Inflammatory macrophage treated with lipopolysaccharide for 1 hour (primary cell): ENCODE results near the gene CORO7.
"Not testable (repeated sequence)": the region's sequence is repeated elsewhere in the genome, so short reads cannot be mapped to it uniquely, and the experiment has no call there.

Source experiments
- DNase-seq, 2 donors: peaks; one replicate each; pipeline ENCODE4 v3.0.0-alpha.2; 2020 to 2022

The CORO7 gene

GRCh38 chr16:4350787-4351659 is 65.4 kb downstream of the CORO7 start, which contains the start of gene PAM16:
Gene PAM16, minus strand, starts transcription at chr16:4351321. Its CDS starts 87 bp downstream, at chr16:4351234.
- peak; percentile 92 to 99 for DNase-seq

- no peak for DNase-seq
Measured at GRCh38 chr16:4350365-4350786, 66.0 kb downstream of the CORO7 start.

GRCh38 chr16:4349332-4349731 is 67.1 kb downstream of the CORO7 start:
- DNase-seq, result no peak

GRCh38 chr16:4347765-4348509 is 68.5 kb downstream of the CORO7 start:
- no peak for DNase-seq

GRCh38 chr16:4347010-4347409 is 69.4 kb downstream of the CORO7 start:
- DNase-seq, result peak; percentile 80 to 86

- DNase-seq, result peak; percentile 49 to 71
Measured at GRCh38 chr16:4345836-4346781, 70.3 kb downstream of the CORO7 start.

GRCh38 chr16:4344983-4345835 is 71.2 kb downstream of the CORO7 start:
- DNase-seq, result no peak

GRCh38 chr16:4344300-4344982 is 72.0 kb downstream of the CORO7 start:
- not testable (repeated sequence) for DNase-seq

GRCh38 chr16:4342866-4343744 is 73.3 kb downstream of the CORO7 start:
- no peak for DNase-seq

GRCh38 chr16:4341250-4341649 is 75.1 kb downstream of the CORO7 start:
- no peak for DNase-seq

- no peak for DNase-seq
Measured at GRCh38 chr16:4340443-4340842, 76.0 kb downstream of the CORO7 start.

GRCh38 chr16:4339909-4340308 is 76.5 kb downstream of the CORO7 start:
- DNase-seq, result no peak

- no peak for DNase-seq
Measured at GRCh38 chr16:4339455-4339854, 76.9 kb downstream of the CORO7 start.

- no peak for DNase-seq
Measured at GRCh38 chr16:4338712-4339299, 77.6 kb downstream of the CORO7 start.

- DNase-seq, result no peak
Measured at GRCh38 chr16:4338125-4338582, 78.2 kb downstream of the CORO7 start.

- no peak for DNase-seq
Measured at GRCh38 chr16:4337540-4338088, 78.8 kb downstream of the CORO7 start.

- no peak for DNase-seq
Measured at GRCh38 chr16:4336701-4337539, 79.5 kb downstream of the CORO7 start.
